Panc1 (cell line): ENCODE measurements around the gene SNX27. TPM values are rescaled to one million over a fixed set of nuclear protein-coding genes. Genes with fewer than 3 reads are reported as not detected.

ENCODE experiments used
- ATAC-seq: fragments of 200-7000 bp; cut with Tn5 transposase; 2 replicates; pipeline ENCODE4 v1.9.1; 2020; ENCODE audit warnings: mild to moderate bottlenecking, moderate library complexity
- BruUV-seq: library from RNA; stranded (reverse); fragments of 400-500 nt; replicated peaks from 2 replicates; lab custom pipeline; 2021; lab: Mats Ljungman, UMichigan
- CTCF ChIA-PET: fragments of 300-600 bp; sonication (Branson Sonifier 250); formaldehyde crosslinking; loops from one replicate; lab custom pipeline; 2022; ENCODE audit warnings: antibody characterized with exemption; lab: Charles Lee
- POLR2A ChIA-PET: fragments of 300-600 bp; sonication (Branson Sonifier 250); formaldehyde crosslinking; loops from one replicate; lab custom pipeline; 2022; ENCODE audit warnings: antibody characterized with exemption; lab: Charles Lee
- DNase-seq: peaks from one replicate; pipeline ENCODE4 v3.0.0-alpha.2; 2010; ENCODE audit warnings: low read depth, low spot score
- H3K27ac ChIP-seq: 2 replicates; pipeline ENCODE4 v1.5.1; 2011; ENCODE audit warnings: mild to moderate bottlenecking, low read length, inconsistent platforms
- H3K27me3 ChIP-seq: fragments of 200-500 bp; sonication (Bioruptor generic); 2 replicates; pipeline ENCODE4 v1.6.0; 2014; ENCODE audit warnings: low read length, inconsistent platforms; ENCODE audit not compliant: control insufficient read depth, insufficient read depth
- H3K36me3 ChIP-seq: fragments of 200-500 bp; sonication (Bioruptor generic); 2 replicates; pipeline ENCODE4 v1.5.1; 2014; ENCODE audit warnings: inconsistent platforms, mild to moderate bottlenecking, low read length, moderate library complexity; ENCODE audit not compliant: control insufficient read depth, insufficient read depth
- H3K4me1 ChIP-seq: 2 replicates; pipeline ENCODE4 v1.5.1; 2011; ENCODE audit warnings: inconsistent platforms, mild to moderate bottlenecking, low read length, moderate library complexity; ENCODE audit not compliant: control insufficient read depth, insufficient read depth
- H3K4me3 ChIP-seq, 2 experiments: 2 replicates each; pipeline ENCODE4 v1.5.1; 2011 to 2012; ENCODE audit warnings: low read depth in 2 of 2, low read length in 2 of 2, mild to moderate bottlenecking in 2 of 2, inconsistent platforms in 1 of 2, moderate library complexity in 1 of 2
- H3K9me3 ChIP-seq: fragments of 200-500 bp; sonication (Bioruptor generic); 2 replicates; pipeline ENCODE4 v1.5.1; 2014; ENCODE audit warnings: low read depth, mild to moderate bottlenecking, inconsistent platforms, low read length, moderate library complexity; ENCODE audit not compliant: control insufficient read depth, insufficient read depth
- POLR2AphosphoS5 ChIP-seq: IDR thresholded peaks from 2 replicates; pipeline ENCODE4 v1.6.1; 2012; ENCODE audit warnings: mild to moderate bottlenecking, low read depth, low read length, moderate library complexity
- REST ChIP-seq, 2 experiments: IDR thresholded peaks; 2 replicates each; pipeline ENCODE4 v1.6.1; 2011 to 2012; ENCODE audit warnings: low read depth in 2 of 2, control low read depth in 1 of 2, low read length in 1 of 2, mild to moderate bottlenecking in 1 of 2, moderate library complexity in 1 of 2; ENCODE audit not compliant: insufficient read depth in 1 of 2
- SIN3A ChIP-seq: IDR thresholded peaks from 2 replicates; pipeline ENCODE4 v1.6.1; 2012; ENCODE audit warnings: low read depth, mild to moderate bottlenecking, low read length, moderate library complexity, borderline replicate concordance; ENCODE audit not compliant: insufficient read depth
- TCF7L2 ChIP-seq: IDR thresholded peaks from 2 replicates; pipeline ENCODE4 v1.6.1; 2011; ENCODE audit warnings: mild to moderate bottlenecking, low read depth, low read length, inconsistent platforms
- in situ Hi-C: cut with HindIII; loops from 2 replicates; pipeline ENCODE4 v1.10.0; 2016; ENCODE audit warnings: low sequenced_read_pairs, low pct_unique_long_range_greater_than_20kb
- intact Hi-C: fragments of 100-400 bp; cut with micrococcal nuclease; formaldehyde crosslinking; loops from one replicate; pipeline ENCODE4 v1.10.0; 2022; ENCODE audit not compliant: unreplicated experiment
- total RNA-seq: library from RNA; stranded (reverse); gene quantifications from one replicate; pipeline ENCODE4 v1.2.1, GENCODE V29; 2021; ENCODE audit not compliant: unreplicated experiment
- TF ChIP-seq, protein P1 (sequence below): fragments of 450-650 bp; IDR thresholded peaks from 2 replicates; pipeline ENCODE4 v1.5.1; 2017; ENCODE audit warnings: mild to moderate bottlenecking

SNX27 gene
- total RNA-seq, 1 experiment from 2014 or later: 58.4 TPM

GRCh38 chr1:151579436-151580225, 32.2 kb upstream of the SNX27 start:
- TF ChIP-seq TCF7L2 (no peak), SIN3A (no peak)
- TF ChIP-seq, protein P1, sequence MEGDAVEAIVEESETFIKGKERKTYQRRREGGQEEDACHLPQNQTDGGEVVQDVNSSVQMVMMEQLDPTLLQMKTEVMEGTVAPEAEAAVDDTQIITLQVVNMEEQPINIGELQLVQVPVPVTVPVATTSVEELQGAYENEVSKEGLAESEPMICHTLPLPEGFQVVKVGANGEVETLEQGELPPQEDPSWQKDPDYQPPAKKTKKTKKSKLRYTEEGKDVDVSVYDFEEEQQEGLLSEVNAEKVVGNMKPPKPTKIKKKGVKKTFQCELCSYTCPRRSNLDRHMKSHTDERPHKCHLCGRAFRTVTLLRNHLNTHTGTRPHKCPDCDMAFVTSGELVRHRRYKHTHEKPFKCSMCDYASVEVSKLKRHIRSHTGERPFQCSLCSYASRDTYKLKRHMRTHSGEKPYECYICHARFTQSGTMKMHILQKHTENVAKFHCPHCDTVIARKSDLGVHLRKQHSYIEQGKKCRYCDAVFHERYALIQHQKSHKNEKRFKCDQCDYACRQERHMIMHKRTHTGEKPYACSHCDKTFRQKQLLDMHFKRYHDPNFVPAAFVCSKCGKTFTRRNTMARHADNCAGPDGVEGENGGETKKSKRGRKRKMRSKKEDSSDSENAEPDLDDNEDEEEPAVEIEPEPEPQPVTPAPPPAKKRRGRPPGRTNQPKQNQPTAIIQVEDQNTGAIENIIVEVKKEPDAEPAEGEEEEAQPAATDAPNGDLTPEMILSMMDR: no peak
- in situ Hi-C loops (no loop called here), intact Hi-C loops (no loop called here)
- DNase-seq (no peak), ATAC-seq (peak; percentile 61)
- no TSS peak for BruUV-seq
- peaks cover 8% of the 10 kb centered on the region for H3K36me3 ChIP-seq
- ChIA-PET POLR2A (no interaction called here), CTCF (no interaction called here)
- no peaks in the 10 kb centered on the region for H3K27me3 ChIP-seq
- no peak overlapping the region for H3K4me3 ChIP-seq
- H3K9me3 ChIP-seq: no peaks in the 10 kb centered on the region
- H3K4me1 ChIP-seq: peaks cover 10% of the 10 kb centered on the region
- H3K27ac ChIP-seq: no peak overlapping the region

DNA sequence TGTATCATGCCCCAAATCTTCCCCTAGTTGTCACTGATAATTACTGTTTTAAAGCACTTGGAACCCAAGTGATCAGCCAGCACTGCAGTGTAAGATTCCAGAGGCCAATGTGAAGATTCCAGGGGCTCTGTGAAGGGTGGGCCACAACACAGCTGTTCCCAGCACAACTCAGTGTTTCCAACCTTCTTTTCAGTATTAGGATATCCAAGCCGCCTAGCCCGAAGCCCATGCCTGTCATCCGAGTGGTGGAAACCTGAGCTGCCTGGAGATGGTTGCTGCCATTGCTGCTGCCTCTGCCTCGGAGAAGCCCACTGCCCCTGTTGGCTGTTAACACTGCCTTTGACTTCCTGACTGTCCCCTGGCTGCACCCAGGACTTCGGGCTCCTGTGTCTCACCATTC, 30.4 kb upstream of the SNX27 start:
- ChIA-PET POLR2A (no interaction called here), CTCF (no interaction called here)
- Histone ChIP-seq H3K27ac (no peak overlapping the region), H3K36me3 (peaks cover 5% of the 10 kb centered on the region), H3K9me3 (no peaks in the 10 kb centered on the region), H3K4me3 (no peak overlapping the region), H3K4me1 (peaks cover 26% of the 10 kb centered on the region), H3K27me3 (no peaks in the 10 kb centered on the region)
- TF ChIP-seq REST (IDR thresholded peaks at IDR 0.05; ENCODE audit: insufficient read depth in 1 of 2, low read depth in 2 of 2, low read length in 1 of 2) (no peak), TCF7L2 (no peak), POLR2AphosphoS5 (no peak), SIN3A (no peak)
- TF ChIP-seq, protein P1: no peak
- no TSS peak for BruUV-seq
- ATAC-seq (no peak), DNase-seq (no peak)
- in situ Hi-C loops (no loop called here), intact Hi-C loops (no loop called here)
